Esophagus muscularis mucosa (tissue), 4 donors: ENCODE data around the gene XPC.

Experiments used
- EP300 ChIP-seq: sonication (generic); formaldehyde crosslinking; IDR thresholded peaks from one replicate; pipeline ENCODE4 v1.6.1; 2017; ENCODE audit warnings: antibody characterized with exemption
- POLR2A ChIP-seq: fragments of 450-650 bp; IDR thresholded peaks from one replicate; pipeline ENCODE4 v1.6.1; 2017; ENCODE audit warnings: antibody characterized with exemption, moderate library complexity, mild to moderate bottlenecking, low read depth
- TF ChIP-seq, protein P1 (sequence below), 3 experiments: fragments of 200-600 bp in 2 of 3; fragments of 450-650 bp in 1 of 3; sonication (generic) in 2 of 3; IDR thresholded peaks; one replicate each; pipeline ENCODE4 v1.5.1; 2017 to 2019; ENCODE audit warnings: antibody characterized with exemption in 3 of 3, mild to moderate bottlenecking in 2 of 3, moderate library complexity in 1 of 3

DNA sequence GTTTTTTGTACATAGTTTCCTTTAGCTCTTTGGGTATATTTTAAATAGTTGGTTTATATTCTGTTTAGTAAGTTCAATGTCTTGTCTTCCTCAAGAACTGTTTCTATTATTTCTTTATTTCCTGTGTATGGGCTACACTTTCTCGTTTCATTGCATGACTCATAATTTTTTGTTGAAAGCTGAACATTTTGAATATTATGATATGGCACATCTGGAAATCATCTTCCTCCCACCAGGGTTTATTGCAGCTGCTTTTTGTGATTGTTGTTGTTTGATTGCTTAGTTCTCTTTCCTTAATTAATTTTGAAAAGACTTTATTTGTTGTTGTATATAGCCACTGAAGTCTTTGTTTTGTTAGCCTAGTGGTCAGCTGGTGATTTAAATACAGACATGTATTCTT is 44.1 kb upstream of the XPC start:
- TF ChIP-seq EP300 (no peak), POLR2A (no peak)
- TF ChIP-seq, protein P1, sequence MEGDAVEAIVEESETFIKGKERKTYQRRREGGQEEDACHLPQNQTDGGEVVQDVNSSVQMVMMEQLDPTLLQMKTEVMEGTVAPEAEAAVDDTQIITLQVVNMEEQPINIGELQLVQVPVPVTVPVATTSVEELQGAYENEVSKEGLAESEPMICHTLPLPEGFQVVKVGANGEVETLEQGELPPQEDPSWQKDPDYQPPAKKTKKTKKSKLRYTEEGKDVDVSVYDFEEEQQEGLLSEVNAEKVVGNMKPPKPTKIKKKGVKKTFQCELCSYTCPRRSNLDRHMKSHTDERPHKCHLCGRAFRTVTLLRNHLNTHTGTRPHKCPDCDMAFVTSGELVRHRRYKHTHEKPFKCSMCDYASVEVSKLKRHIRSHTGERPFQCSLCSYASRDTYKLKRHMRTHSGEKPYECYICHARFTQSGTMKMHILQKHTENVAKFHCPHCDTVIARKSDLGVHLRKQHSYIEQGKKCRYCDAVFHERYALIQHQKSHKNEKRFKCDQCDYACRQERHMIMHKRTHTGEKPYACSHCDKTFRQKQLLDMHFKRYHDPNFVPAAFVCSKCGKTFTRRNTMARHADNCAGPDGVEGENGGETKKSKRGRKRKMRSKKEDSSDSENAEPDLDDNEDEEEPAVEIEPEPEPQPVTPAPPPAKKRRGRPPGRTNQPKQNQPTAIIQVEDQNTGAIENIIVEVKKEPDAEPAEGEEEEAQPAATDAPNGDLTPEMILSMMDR (IDR thresholded peaks at IDR 0.05), result no peak
